ENCODE data around the gene MKX.

GRCh38 chr10:27743877-27744801 lies 1.5 kb downstream of the MKX start:
- TF ChIP-seq CTCF (conservative IDR thresholded peaks at IDR 0.05 in 1 of 2, IDR thresholded peaks at IDR 0.05 in 1 of 2; ENCODE audit: extremely low read depth in 1 of 2, insufficient read depth in 1 of 2, low read depth in 1 of 2, low read length in 2 of 2) (no peak), EZH2 (IDR thresholded peaks at IDR 0.05; ENCODE audit: borderline replicate concordance, low read length) (no peak)
